Heart right ventricle (tissue), 16 donors: Measurements from ENCODE around the gene DYNC2I2. TPM values are rescaled to one million over a fixed set of nuclear protein-coding genes. Genes with fewer than 3 reads are reported as not detected.
A peak's percentile ranks its signal among the peaks of the same experiment; 100 is the strongest.

Experiments
- ATAC-seq, 8 donors: fragments of 200-7000 bp; cut with Tn5 transposase; one replicate each; pipeline ENCODE4 v1.9.1; 2020; ENCODE audit warnings: mild to moderate bottlenecking in 8 of 8, moderate library complexity in 8 of 8, moderate number of reproducible peaks in 1 of 8
- DNase-seq, 2 donors: peaks; one replicate each; pipeline ENCODE4 v3.0.0-alpha.2; 2020
- H3K27ac ChIP-seq, 10 donors: fragments of 200-600 bp; sonication (generic) in 2 of 10; one replicate each; pipeline versions ENCODE4 v1.5.0 to v1.8.0; 2020 to 2022; ENCODE audit warnings: mild to moderate bottlenecking in 3 of 10
- H3K27me3 ChIP-seq, 7 donors: fragments of 200-600 bp; one replicate each; pipeline ENCODE4 v1.8.0; 2021 to 2022; ENCODE audit warnings: mild to moderate bottlenecking in 2 of 7
- H3K36me3 ChIP-seq, 9 donors: fragments of 200-600 bp; sonication (generic) in 1 of 9; one replicate each; pipeline versions ENCODE4 v1.5.0 to v1.8.0; 2020 to 2022; ENCODE audit warnings: mild to moderate bottlenecking in 2 of 9
- H3K4me1 ChIP-seq, 9 donors: fragments of 200-600 bp; sonication (generic) in 1 of 9; one replicate each; pipeline versions ENCODE4 v1.5.0 to v1.8.0; 2020 to 2022; ENCODE audit warnings: mild to moderate bottlenecking in 4 of 9
- H3K4me3 ChIP-seq, 10 donors: fragments of 200-600 bp; sonication (generic) in 2 of 10; one replicate each; pipeline versions ENCODE4 v1.5.0 to v1.8.0; 2020 to 2022; ENCODE audit warnings: mild to moderate bottlenecking in 7 of 10, moderate library complexity in 2 of 10
- H3K9me3 ChIP-seq, 11 donors: fragments of 200-600 bp in 10 of 11; sonication (generic) in 2 of 11; one replicate each; pipeline versions ENCODE4 v1.5.0 to v1.8.0; 2013 to 2022; ENCODE audit warnings: mild to moderate bottlenecking in 2 of 11, control low read depth in 1 of 11, moderate library complexity in 1 of 11
- CTCF ChIP-seq, 9 donors: fragments of 200-600 bp; sonication (generic) in 2 of 9; IDR thresholded peaks; one replicate each; pipeline versions ENCODE4 v1.5.0 to v1.8.0; 2021 to 2022; ENCODE audit warnings: antibody characterized with exemption in 9 of 9, mild to moderate bottlenecking in 5 of 9, moderate library complexity in 1 of 9
- WGBS, 2 donors: extraction: QIAGEN DNeasy Blood & Tissue Kit; methylation state at CpG; one replicate each; pipeline ENCODE4 v1.1.7; 2013; ENCODE audit warnings: inconsistent platforms in 1 of 2; 5-methylcytosine and 5-hydroxymethylcytosine counted together
- intact Hi-C, 10 donors: fragments of 100-400 bp; cut with DNase I; formaldehyde crosslinking; loops; one replicate each; pipeline versions ENCODE4 v1.11.1 to v1.14.2; 2022
- polyA plus RNA-seq, 2 donors: library from polyadenylated mRNA; stranded (reverse); fragments of 200-250 nt; gene quantifications; one replicate each; pipeline ENCODE4 v1.2.3, GENCODE V29; 2013
- total RNA-seq, 10 donors: library from RNA; stranded (reverse); fragmentation: NEBNext Ultra II Directional in 3 of 10; extraction: Animal tissue kit (Norgen Biotek cat#: 25700) in 3 of 10; gene quantifications; one replicate each; pipeline versions ENCODE4 v1.2.1 to v1.2.4, GENCODE V29; 2021 to 2023
- donor health status: Arrhythmogenic right ventricular cardiomyopathy.
- donor health status: ischemic (EF 13 %, LVEDD 7.1; RV severe dilation, severe dysfunction).
- donor health status: healthy with polysubstance abuse.
- donor health status: DM: no; HTN: yes; CAD: no.
- donor health status: DM: no; HTN: no; CAD: no.
- donor health status: ischemic (EF 25% LVEDD 6.9; RV normal size, moderate dysfunction).
- donor health status: ischemic (EF 25% LVEDD 5.7; RV mildly dilated, moderate dysfunction).
- donor health status: healthy.
- donor health status: DM: yes; HTN: yes; CAD: no.
- donor health status: Ischemic cardiomyopathy.
- donor health status: ischemic (EF 35%, LVEDD 5.7; RV mildly dilated, moderate dysfunction).
- donor health status: nonischemic (EF 11% LVEDD 7.7; RV severe dilation, severe dysfunction).
- donor health status: DM: yes; HTN: yes; CAD: no.
- donor health status: PGD.
- donor health status: ischemic (EF 29% LVEDD 5.4; RV normal size, mild dysfunction).
- donor health status: nonischemic (EF 23%, LVEDD 6.1; RV moderate dilation, normal function).

DYNC2I2 gene
- total and polyA plus RNA-seq, 12 donors = 22.1 to 83.2 (median 31.3) TPM

GRCh38 chr9:128684325-128685199 is 27.9 kb upstream of the DYNC2I2 start:
- Histone ChIP-seq H3K4me1 (peaks cover 5 to 53% (median 26%) of the 10 kb centered on the region in 9 donors), H3K36me3 (no peaks in the 10 kb centered on the region), H3K9me3 (no peaks in the 10 kb centered on the region), H3K27me3 (no peaks in the 10 kb centered on the region), H3K4me3 (peak overlapping the region; percentile 47 to 75 (median 58)), H3K27ac (peak overlapping the region; percentile 5 to 96 (median 72))
- peak; percentile 30 to 76 (median 57) for ATAC-seq
- TF ChIP-seq CTCF (IDR thresholded peaks at IDR 0.05) = no peak
- peak; percentile 71 to 72 for DNase-seq
- WGBS, 2 donors = 13 to 18% methylated on average over 15 of the region's 15 CpGs
- intact Hi-C loops = loop anchor here in 6 of 10 donors (5.0 to 10.0 kb wide), 5 partner anchors 47 to 943 kb away; partner anchors contain the start of genes DOLK (in 1 of the 6), NTMT1 (in 1 of the 6), NUP188 (in 1 of the 6) and SPTAN1 (in 1 of the 6)

- Histone ChIP-seq H3K4me1 (peaks cover 5 to 53% (median 26%) of the 10 kb centered on the region in 9 donors), H3K27me3 (no peaks in the 10 kb centered on the region), H3K9me3 (no peaks in the 10 kb centered on the region), H3K36me3 (no peaks in the 10 kb centered on the region), H3K4me3 (peak overlapping the region; percentile 47 to 75 (median 58)), H3K27ac (peak overlapping the region; percentile 5 to 96 (median 72))
- WGBS, 2 donors = 3 to 8% methylated on average over 3 of the region's 3 CpGs
- TF ChIP-seq CTCF (IDR thresholded peaks at IDR 0.05) = no peak
- DNase-seq = no peak
- peak in 4 of 8 donors; percentile 2 to 7 (median 6) for ATAC-seq
- intact Hi-C loops = loop anchor here in 4 of 10 donors (5.0 to 10.0 kb wide), 3 partner anchors 49 to 261 kb away; partner anchors contain the start of genes DOLK (in 1 of the 4), NUP188 (in 1 of the 4) and SPTAN1 (in 1 of the 4)
Measured at GRCh38 chr9:128684065-128684324, 27.3 kb upstream of the DYNC2I2 start.

- 10% methylated on average over 21 of the region's 21 CpGs for WGBS, 2 donors
- peak overlapping the region; percentile 5 to 96 (median 72) for H3K27ac ChIP-seq
Measured at GRCh38 chr9:128683340-128684064, 26.9 kb upstream of the DYNC2I2 start.

More at GRCh38 chr9:128683340-128684064, 26.9 kb upstream of the DYNC2I2 start:
- Histone ChIP-seq H3K4me3 (peak overlapping the region; percentile 47 to 75 (median 58)), H3K4me1 (peaks cover 5 to 52% (median 25%) of the 10 kb centered on the region in 9 donors), H3K36me3 (no peaks in the 10 kb centered on the region), H3K9me3 (no peaks in the 10 kb centered on the region), H3K27me3 (no peaks in the 10 kb centered on the region)
- DNase-seq (peak; percentile 32 to 42), ATAC-seq (peak; percentile 27 to 73 (median 60))
- TF ChIP-seq CTCF (IDR thresholded peaks at IDR 0.05) = no peak
- intact Hi-C loops = loop anchor here in 4 of 10 donors (5.0 to 10.0 kb wide), 3 partner anchors 49 to 261 kb away; partner anchors contain the start of genes DOLK (in 1 of the 4), NUP188 (in 1 of the 4) and SPTAN1 (in 1 of the 4)
